WTC11 (cell line): Measurements from ENCODE around the gene DENND6A. TPM values are rescaled to one million over a fixed set of nuclear protein-coding genes. Genes with fewer than 3 reads are reported as not detected.

ENCODE experiments used
- ATAC-seq: fragments of 200-7000 bp; cut with Tn5 transposase; 2 replicates; pipeline ENCODE4 v1.10.0; 2021; ENCODE audit warnings: mild to moderate bottlenecking, moderate library complexity
- CTCF ChIA-PET: fragments of 300-600 bp; sonication (Branson Sonifier 250); formaldehyde crosslinking; loops from one replicate; lab custom pipeline; 2021; ENCODE audit warnings: antibody characterized with exemption; lab: Charles Lee
- POLR2A ChIA-PET: fragments of 350-600 bp; sonication (Branson Sonifier 250); formaldehyde crosslinking; loops from one replicate; lab custom pipeline; 2021; ENCODE audit warnings: antibody characterized with exemption; lab: Charles Lee
- DNase-seq: peaks from one replicate; pipeline ENCODE4 v3.0.0; 2021; ENCODE audit warnings: low spot score
- H3K27ac Mint-ChIP-seq: 2 replicates; pipeline ENCODE4 v1.8.0; 2021; ENCODE audit warnings: mixed read lengths
- H3K27me3 Mint-ChIP-seq: 2 replicates; pipeline ENCODE4 v1.8.0; 2021; ENCODE audit warnings: low read depth, mild to moderate bottlenecking, moderate library complexity, mixed read lengths
- H3K36me3 Mint-ChIP-seq: 2 replicates; pipeline ENCODE4 v1.8.0; 2021; ENCODE audit warnings: mixed read lengths
- H3K4me1 Mint-ChIP-seq: 2 replicates; pipeline ENCODE4 v1.8.0; 2022; ENCODE audit warnings: mixed read lengths
- H3K4me3 Mint-ChIP-seq: 2 replicates; pipeline ENCODE4 v1.8.0; 2021; ENCODE audit warnings: mild to moderate bottlenecking, moderate library complexity, mixed read lengths
- H3K9me3 Mint-ChIP-seq: 2 replicates; pipeline ENCODE4 v1.8.0; 2021; ENCODE audit warnings: mixed read lengths
- ARID4B ChIP-seq: sonication (generic); formaldehyde crosslinking; IDR thresholded peaks from 2 replicates; pipeline ENCODE4 v1.8.0; 2023; ENCODE audit warnings: missing genetic modification reagents, mild to moderate bottlenecking, borderline replicate concordance
- CREB1 ChIP-seq: sonication (generic); formaldehyde crosslinking; IDR thresholded peaks from 2 replicates; pipeline ENCODE4 v1.8.0; 2023; ENCODE audit warnings: mild to moderate bottlenecking, missing genetic modification reagents
- ETV6 ChIP-seq: sonication (generic); formaldehyde crosslinking; IDR thresholded peaks from 2 replicates; pipeline ENCODE4 v1.8.1; 2022; ENCODE audit warnings: mild to moderate bottlenecking, missing genetic modification reagents
- JUN ChIP-seq: sonication (generic); formaldehyde crosslinking; IDR thresholded peaks from 2 replicates; pipeline ENCODE4 v1.8.0; 2023; ENCODE audit warnings: mild to moderate bottlenecking, missing genetic modification reagents
- NR2C2 ChIP-seq: sonication (generic); formaldehyde crosslinking; IDR thresholded peaks from 2 replicates; pipeline ENCODE4 v1.8.0; 2022; ENCODE audit warnings: mild to moderate bottlenecking, missing genetic modification reagents
- NR3C1 ChIP-seq: sonication (generic); formaldehyde crosslinking; conservative IDR thresholded peaks from 2 replicates; pipeline ENCODE4 v1.8.1; 2023; ENCODE audit warnings: low read depth, mild to moderate bottlenecking, missing genetic modification reagents
- RORB ChIP-seq: fragments of 250-450 bp; sonication (Bioruptor Pico); IDR thresholded peaks from 2 replicates; pipeline ENCODE4 v1.9.0; 2021; ENCODE audit warnings: mild to moderate bottlenecking
- SMAD3 ChIP-seq: sonication (generic); formaldehyde crosslinking; IDR thresholded peaks from 2 replicates; pipeline ENCODE4 v1.8.0; 2022; ENCODE audit warnings: missing genetic modification reagents, mild to moderate bottlenecking, borderline replicate concordance
- TCF7 ChIP-seq: sonication (generic); formaldehyde crosslinking; IDR thresholded peaks from 2 replicates; pipeline ENCODE4 v1.8.0; 2022; ENCODE audit warnings: mild to moderate bottlenecking, low read depth, missing genetic modification reagents, moderate library complexity
- ZBTB21 ChIP-seq: sonication (generic); formaldehyde crosslinking; IDR thresholded peaks from 2 replicates; pipeline ENCODE4 v1.8.1; 2023; ENCODE audit warnings: mild to moderate bottlenecking, missing genetic modification reagents, borderline replicate concordance
- ZNF512 ChIP-seq: sonication (generic); formaldehyde crosslinking; IDR thresholded peaks from 2 replicates; pipeline ENCODE4 v1.8.1; 2022; ENCODE audit warnings: missing genetic modification reagents, borderline replicate concordance
- total RNA-seq: library from RNA; stranded (reverse); gene quantifications from 3 replicates; pipeline ENCODE4 v1.2.3, GENCODE V29; 2021
- TF ChIP-seq, protein P1 (sequence below): sonication (generic); formaldehyde crosslinking; IDR thresholded peaks from 2 replicates; pipeline ENCODE4 v1.8.1; 2023; ENCODE audit warnings: mild to moderate bottlenecking, missing genetic modification reagents
- TF ChIP-seq, protein P2 (sequence below): sonication (generic); formaldehyde crosslinking; IDR thresholded peaks from 2 replicates; pipeline ENCODE4 v1.8.1; 2022; ENCODE audit warnings: mild to moderate bottlenecking, moderate library complexity, missing genetic modification reagents
- TF ChIP-seq, protein P3 (sequence below): sonication (generic); formaldehyde crosslinking; IDR thresholded peaks from 2 replicates; pipeline ENCODE4 v1.8.0; 2022; ENCODE audit warnings: mild to moderate bottlenecking, missing genetic modification reagents

The DENND6A gene
- total RNA-seq, 1 experiment from 2014 or later: 13.9 TPM

DNA sequence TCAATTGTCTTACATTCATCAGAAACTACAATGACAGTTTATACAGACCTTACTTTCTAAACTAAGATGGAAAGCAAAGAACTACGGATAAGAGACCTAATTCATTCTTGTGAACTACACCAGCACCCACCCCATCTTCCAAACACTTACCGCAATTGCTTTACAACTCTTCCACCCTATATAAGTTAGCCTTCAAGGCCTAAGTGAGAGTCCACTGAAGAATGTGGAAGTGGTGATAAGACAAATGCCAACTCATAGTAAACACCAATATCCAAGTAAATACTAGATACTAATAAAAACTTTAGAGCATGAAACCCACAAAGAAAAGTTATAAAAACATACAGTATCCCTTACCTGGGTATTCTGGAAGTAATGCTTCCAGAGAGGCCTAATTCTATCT is 109.3 kb downstream of the DENND6A start:
- POLR2A ChIA-PET: no interaction called here
- Mint-ChIP-seq H3K4me1 (0 out of 2 replicates have a peak, but pooled peaks cover 4% of the 10 kb centered on the region), H3K9me3 (no peaks in the 10 kb centered on the region), H3K27me3 (no peaks in the 10 kb centered on the region), H3K36me3 (peaks cover 24% of the 10 kb centered on the region), H3K27ac (peak overlapping the region; percentile 63), H3K4me3 (no peak overlapping the region)
- CTCF ChIA-PET: no interaction called here
- no peak for TF ChIP-seq ZBTB21
- no peak for TF ChIP-seq TCF7
- no peak for TF ChIP-seq ARID4B (CRISPR knock-in tag)
- TF ChIP-seq ZNF512 (CRISPR knock-in tag): no peak
- no peak for TF ChIP-seq SMAD3 (CRISPR knock-in tag)
- no peak for TF ChIP-seq NR3C1 (CRISPR knock-in tag)
- ATAC-seq (no peak), DNase-seq (no peak)

- CTCF ChIA-PET: interaction anchor here (0.7 kb wide), 1 partner anchor 389 kb away, joined by 3 read pairs; no protein-coding TSS in a partner anchor
- Mint-ChIP-seq H3K4me3 (no peak overlapping the region), H3K9me3 (no peaks in the 10 kb centered on the region), H3K4me1 (0 out of 2 replicates have a peak, but pooled peaks cover 4% of the 10 kb centered on the region), H3K27ac (peak overlapping the region; percentile 63; the same call in 1 of the 2 replicates), H3K36me3 (peaks cover 31% of the 10 kb centered on the region), H3K27me3 (no peaks in the 10 kb centered on the region)
- TF ChIP-seq NR2C2: no peak
- ATAC-seq (no peak; the same call in 1 of the 2 replicates), DNase-seq (peak; percentile 38)
- POLR2A ChIA-PET: no interaction called here
Observed at GRCh38 chr3:57582474-57583168, 110.3 kb downstream of the DENND6A start.

GRCh38 chr3:57577801-57578200 is 115.1 kb downstream of the DENND6A start:
- CTCF ChIA-PET: no interaction called here
- Mint-ChIP-seq H3K27ac (no peak overlapping the region), H3K4me3 (no peak overlapping the region), H3K27me3 (no peaks in the 10 kb centered on the region), H3K9me3 (no peaks in the 10 kb centered on the region), H3K36me3 (peaks cover 63% of the 10 kb centered on the region), H3K4me1 (no peaks in the 10 kb centered on the region)
- POLR2A ChIA-PET: interaction anchor here (0.6 kb wide), 1 partner anchor 20 kb away, joined by 3 read pairs; the partner anchor contains the start of gene ARF4
- DNase-seq (no peak), ATAC-seq (no peak)
- TF ChIP-seq CREB1 (CRISPR knock-in tag) (no peak), RORB (CRISPR knock-in tag) (no peak), JUN (no peak), ZNF512 (CRISPR knock-in tag) (no peak), ZBTB21 (no peak), ETV6 (CRISPR knock-in tag) (no peak)
- TF ChIP-seq, protein P1, sequence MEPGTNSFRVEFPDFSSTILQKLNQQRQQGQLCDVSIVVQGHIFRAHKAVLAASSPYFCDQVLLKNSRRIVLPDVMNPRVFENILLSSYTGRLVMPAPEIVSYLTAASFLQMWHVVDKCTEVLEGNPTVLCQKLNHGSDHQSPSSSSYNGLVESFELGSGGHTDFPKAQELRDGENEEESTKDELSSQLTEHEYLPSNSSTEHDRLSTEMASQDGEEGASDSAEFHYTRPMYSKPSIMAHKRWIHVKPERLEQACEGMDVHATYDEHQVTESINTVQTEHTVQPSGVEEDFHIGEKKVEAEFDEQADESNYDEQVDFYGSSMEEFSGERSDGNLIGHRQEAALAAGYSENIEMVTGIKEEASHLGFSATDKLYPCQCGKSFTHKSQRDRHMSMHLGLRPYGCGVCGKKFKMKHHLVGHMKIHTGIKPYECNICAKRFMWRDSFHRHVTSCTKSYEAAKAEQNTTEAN: no peak
- TF ChIP-seq, protein P2, sequence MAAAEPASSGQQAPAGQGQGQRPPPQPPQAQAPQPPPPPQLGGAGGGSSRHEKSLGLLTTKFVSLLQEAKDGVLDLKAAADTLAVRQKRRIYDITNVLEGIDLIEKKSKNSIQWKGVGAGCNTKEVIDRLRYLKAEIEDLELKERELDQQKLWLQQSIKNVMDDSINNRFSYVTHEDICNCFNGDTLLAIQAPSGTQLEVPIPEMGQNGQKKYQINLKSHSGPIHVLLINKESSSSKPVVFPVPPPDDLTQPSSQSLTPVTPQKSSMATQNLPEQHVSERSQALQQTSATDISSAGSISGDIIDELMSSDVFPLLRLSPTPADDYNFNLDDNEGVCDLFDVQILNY (CRISPR knock-in tag): no peak
- TF ChIP-seq, protein P3, sequence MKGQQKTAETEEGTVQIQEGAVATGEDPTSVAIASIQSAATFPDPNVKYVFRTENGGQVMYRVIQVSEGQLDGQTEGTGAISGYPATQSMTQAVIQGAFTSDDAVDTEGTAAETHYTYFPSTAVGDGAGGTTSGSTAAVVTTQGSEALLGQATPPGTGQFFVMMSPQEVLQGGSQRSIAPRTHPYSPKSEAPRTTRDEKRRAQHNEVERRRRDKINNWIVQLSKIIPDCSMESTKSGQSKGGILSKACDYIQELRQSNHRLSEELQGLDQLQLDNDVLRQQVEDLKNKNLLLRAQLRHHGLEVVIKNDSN (CRISPR knock-in tag): no peak
